HFFc6 (cell line): Measurements from ENCODE around the gene FTSJ1. TPM values are rescaled to one million over a fixed set of nuclear protein-coding genes. Genes with fewer than 3 reads are reported as not detected.
A peak's percentile ranks its signal among the peaks of the same experiment; 100 is the strongest.

Experiments used
- DNase-seq: peaks from one replicate; pipeline ENCODE4 v3.0.0-alpha.2; 2018
- H3K27ac Mint-ChIP-seq: 2 replicates; pipeline ENCODE4 v1.8.0; 2020; ENCODE audit warnings: mild to moderate bottlenecking, mixed read lengths
- H3K27me3 Mint-ChIP-seq: 2 replicates; pipeline ENCODE4 v1.8.0; 2021; ENCODE audit warnings: mild to moderate bottlenecking, moderate library complexity, mixed read lengths; ENCODE audit not compliant: insufficient read depth
- H3K36me3 Mint-ChIP-seq: 2 replicates; pipeline ENCODE4 v1.8.0; 2021; ENCODE audit warnings: low read depth, mixed read lengths
- H3K4me1 Mint-ChIP-seq: 2 replicates; pipeline ENCODE4 v1.8.0; 2020; ENCODE audit warnings: low read depth, mixed read lengths
- H3K4me3 Mint-ChIP-seq: 2 replicates; pipeline ENCODE4 v1.8.0; 2020; ENCODE audit warnings: mild to moderate bottlenecking, moderate library complexity, mixed read lengths
- H3K9me3 Mint-ChIP-seq: 2 replicates; pipeline ENCODE4 v1.8.0; 2020; ENCODE audit warnings: mild to moderate bottlenecking, mixed read lengths
- CTCF ChIP-seq: fragments of 200-600 bp; sonication (generic); IDR thresholded peaks from 2 replicates; pipeline ENCODE4 v1.5.0; 2021; ENCODE audit warnings: antibody characterized with exemption, mild to moderate bottlenecking
- total RNA-seq, 6 experiments: library from RNA; stranded (reverse); fragmentation: NEBNext Ultra II Directional; extraction: Animal tissue kit (Norgen Biotek cat#: 25700); gene quantifications; 2 replicates in 1 of 6; 3 replicates in 5 of 6; pipeline ENCODE4 v1.2.3, GENCODE V29; 2021

Gene FTSJ1
- total RNA-seq, 6 experiments from 2014 or later = 51.5 to 66.7 (median 59.7) TPM

- Mint-ChIP-seq H3K27ac (peak within 1 kb of the TSS; percentile 75), H3K36me3 (no peaks in the 10 kb centered on the region), H3K9me3 (no peaks in the 10 kb centered on the region), H3K27me3 (peaks cover 2% of the 10 kb centered on the region), H3K4me1 (peaks cover 13% of the 10 kb centered on the region; the same call in 1 of the 2 replicates), H3K4me3 (peak within 1 kb of the TSS; percentile 91)
- no peak for TF ChIP-seq CTCF
- peak; percentile 27 for DNase-seq
Measured at GRCh38 chrX:48508400-48509244, 32.6 kb downstream of the FTSJ1 start, which contains the start of gene PORCN. TSS of gene PORCN (plus strand) at chrX:48508992. CDS start at chrX:48509821, 829 bp downstream.

DNA sequence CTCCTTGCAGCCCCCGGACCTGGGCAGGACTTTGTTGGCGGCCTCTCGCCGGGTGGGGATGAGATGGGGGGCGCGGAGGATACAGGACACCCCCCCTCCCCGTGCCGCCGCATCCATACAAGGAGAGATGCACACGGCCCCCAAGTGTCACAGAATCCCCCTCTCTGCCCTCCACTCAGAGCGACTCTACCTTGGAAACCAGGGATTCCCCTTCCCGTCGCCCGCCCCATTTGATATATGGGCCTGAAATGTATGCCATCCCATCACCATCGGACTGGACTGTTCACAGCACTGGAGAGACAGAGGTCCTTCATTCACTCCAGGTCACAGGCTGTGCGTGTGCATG is 33.2 kb downstream of the FTSJ1 start:
- H3K4me1 Mint-ChIP-seq = peaks cover 15% of the 10 kb centered on the region; the same call in 1 of the 2 replicates
- no peak for DNase-seq
- peaks cover under 1% of the 10 kb centered on the region for H3K27me3 Mint-ChIP-seq
- H3K9me3 Mint-ChIP-seq = no peaks in the 10 kb centered on the region
- H3K4me3 Mint-ChIP-seq = peak overlapping the region; percentile 91
- peak overlapping the region; percentile 75 for H3K27ac Mint-ChIP-seq
- TF ChIP-seq CTCF = no peak
- H3K36me3 Mint-ChIP-seq = no peaks in the 10 kb centered on the region

GRCh38 chrX:48509619-48510018 is 33.6 kb downstream of the FTSJ1 start:
- TF ChIP-seq CTCF = no peak
- Mint-ChIP-seq H3K4me1 (peaks cover 15% of the 10 kb centered on the region; the same call in 1 of the 2 replicates), H3K27ac (peak overlapping the region; percentile 75; the same call in 1 of the 2 replicates), H3K27me3 (no peaks in the 10 kb centered on the region; the same call in 1 of the 2 replicates), H3K9me3 (no peaks in the 10 kb centered on the region), H3K4me3 (peak overlapping the region; percentile 91), H3K36me3 (no peaks in the 10 kb centered on the region)
- no peak for DNase-seq

GRCh38 chrX:48511560-48511959 is 35.6 kb downstream of the FTSJ1 start:
- DNase-seq = no peak
- Mint-ChIP-seq H3K27me3 (no peaks in the 10 kb centered on the region; the same call in 1 of the 2 replicates), H3K4me3 (no peak overlapping the region), H3K4me1 (peaks cover 20% of the 10 kb centered on the region), H3K27ac (no peak overlapping the region), H3K36me3 (peaks cover 4% of the 10 kb centered on the region; the same call in 1 of the 2 replicates), H3K9me3 (no peaks in the 10 kb centered on the region)
- TF ChIP-seq CTCF = peak; percentile 62

- no peak overlapping the region for H3K4me3 Mint-ChIP-seq
- H3K27ac Mint-ChIP-seq = no peak overlapping the region
- H3K36me3 Mint-ChIP-seq = peaks cover 4% of the 10 kb centered on the region; the same call in 1 of the 2 replicates
- H3K9me3 Mint-ChIP-seq = no peaks in the 10 kb centered on the region
- H3K27me3 Mint-ChIP-seq = no peaks in the 10 kb centered on the region; the same call in 1 of the 2 replicates
- no peak for TF ChIP-seq CTCF
- DNase-seq = no peak
- peaks cover 20% of the 10 kb centered on the region for H3K4me1 Mint-ChIP-seq
Measured at GRCh38 chrX:48512371-48512935, 36.5 kb downstream of the FTSJ1 start.
